Mucosa of descending colon (tissue), 3 donors: ENCODE data around the gene KSR1. TPM values are rescaled to one million over a fixed set of nuclear protein-coding genes. Genes with fewer than 3 reads are reported as not detected.

Experiments
- ATAC-seq: fragments of 200-7000 bp; cut with Tn5 transposase; one replicate; pipeline ENCODE4 v1.9.1; 2020; ENCODE audit warnings: mild to moderate bottlenecking, moderate library complexity
- DNase-seq, 3 donors: peaks; one replicate each; pipeline ENCODE4 v3.0.0-alpha.2; 2020
- H3K36me3 ChIP-seq: fragments of 200-600 bp; one replicate; pipeline ENCODE4 v1.8.0; 2021; ENCODE audit warnings: low read depth, mild to moderate bottlenecking
- H3K4me1 ChIP-seq: fragments of 200-600 bp; one replicate; pipeline ENCODE4 v1.8.0; 2021; ENCODE audit warnings: low read depth, mild to moderate bottlenecking
- H3K4me3 ChIP-seq: fragments of 200-600 bp; one replicate; pipeline ENCODE4 v1.8.0; 2021; ENCODE audit warnings: mild to moderate bottlenecking
- H3K9me3 ChIP-seq: fragments of 200-600 bp; one replicate; pipeline ENCODE4 v1.8.0; 2021; ENCODE audit warnings: mild to moderate bottlenecking
- CTCF ChIP-seq: fragments of 200-600 bp; IDR thresholded peaks from one replicate; pipeline ENCODE4 v1.8.0; 2022; ENCODE audit warnings: antibody characterized with exemption, mild to moderate bottlenecking
- intact Hi-C, 2 donors: fragments of 100-400 bp; cut with DNase I in 1 of 2; cut with micrococcal nuclease in 1 of 2; formaldehyde crosslinking; loops; one replicate each; pipeline versions ENCODE4 v1.11.0 to v1.11.1; 2022; cut with DNase I, micrococcal nuclease
- total RNA-seq, 3 donors: library from RNA; stranded (reverse); fragmentation: NEBNext Ultra II Directional in 2 of 3; extraction: Animal tissue kit (Norgen Biotek cat#: 25700) in 2 of 3; gene quantifications; one replicate each; pipeline versions ENCODE4 v1.2.1 to v1.2.4, GENCODE V29; 2021 to 2023
- donor health status: DM: no; HTN: no; CAD: no; lungs with moderate emphysema.
- donor health status: DM: no; HTN: no; CAD: no.
- donor health status: DM: no; HTN: yes; CAD: no.

The KSR1 gene
- total RNA-seq, 3 donors from 2014 or later, result 20.5 to 50.4 (median 21.3) TPM

DNA sequence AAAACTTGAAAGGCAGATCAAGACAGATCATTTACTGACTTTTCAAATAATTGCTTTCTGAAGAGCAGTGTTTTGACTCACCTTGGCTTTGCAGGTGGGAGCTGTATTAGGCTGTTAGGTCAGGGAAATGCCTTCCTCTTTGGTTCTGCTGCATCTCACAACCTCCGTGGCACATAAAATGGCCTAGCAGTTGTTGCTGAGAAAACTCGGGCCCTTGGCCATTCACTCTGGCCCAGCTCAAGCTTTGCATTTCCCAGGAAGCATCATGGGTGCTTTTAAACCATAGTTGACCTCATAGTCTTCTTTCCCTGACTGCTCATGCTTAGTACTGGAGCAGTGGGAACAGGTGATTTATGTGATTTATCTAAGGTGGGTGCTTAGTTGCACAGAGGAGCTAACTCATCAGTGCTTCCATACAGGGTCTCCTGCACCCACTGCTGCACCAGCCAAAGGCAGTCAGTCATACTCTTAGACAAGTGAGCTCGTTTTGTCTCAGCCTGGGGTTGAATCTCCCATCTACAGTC lies 83.6 kb downstream of the KSR1 start:
- TF ChIP-seq CTCF, result no peak
- no peak for DNase-seq
- Histone ChIP-seq H3K4me3 (no peak overlapping the region), H3K4me1 (peaks cover 44% of the 10 kb centered on the region), H3K36me3 (no peaks in the 10 kb centered on the region), H3K9me3 (no peaks in the 10 kb centered on the region)
- intact Hi-C loops, result no loop called here
- ATAC-seq, result no peak

DNA sequence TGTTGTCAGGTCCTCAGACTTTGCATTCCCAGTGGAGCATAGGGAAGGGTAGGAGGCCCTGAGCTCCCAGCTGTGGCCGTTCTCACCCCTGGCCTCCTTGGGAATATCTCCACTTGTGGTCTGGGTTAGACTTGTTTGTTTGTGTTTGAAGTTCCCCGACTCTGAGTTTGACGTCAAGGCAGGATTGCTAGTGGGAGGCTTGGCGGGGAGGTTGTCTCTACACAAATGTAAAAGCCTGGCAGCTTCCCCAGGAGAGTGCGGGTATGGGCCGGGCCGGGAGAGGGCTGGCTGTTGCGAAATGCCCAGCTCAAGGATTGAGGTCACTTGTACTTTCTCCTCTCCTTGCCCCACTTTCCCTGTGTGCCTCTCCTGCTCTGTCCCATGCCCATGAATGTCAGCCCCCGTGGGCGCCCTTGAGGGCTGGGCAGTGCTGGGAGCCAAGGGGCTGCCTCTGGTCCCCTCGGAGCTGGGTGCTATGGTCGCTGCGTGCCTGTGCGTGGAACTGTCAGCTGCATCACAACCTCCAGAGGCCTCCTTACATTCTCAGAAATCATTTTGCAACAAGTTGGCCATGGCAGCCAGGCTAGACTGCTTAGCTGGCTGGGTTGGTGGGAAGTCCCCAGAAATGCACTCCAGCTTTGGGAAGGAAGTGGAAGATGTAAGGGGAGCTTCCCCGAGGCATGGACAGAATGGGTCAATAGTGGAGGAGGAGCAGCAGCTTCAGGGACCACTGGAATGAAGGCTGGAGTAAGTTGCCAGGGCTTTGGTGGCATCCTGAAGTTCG lies 84.3 kb downstream of the KSR1 start:
- Histone ChIP-seq H3K4me3 (no peak overlapping the region), H3K4me1 (peaks cover 37% of the 10 kb centered on the region), H3K9me3 (no peaks in the 10 kb centered on the region), H3K36me3 (no peaks in the 10 kb centered on the region)
- intact Hi-C loops, result no loop called here
- TF ChIP-seq CTCF, result no peak
- DNase-seq (peak; percentile 67 to 83 (median 74)), ATAC-seq (peak; percentile 70)

DNA sequence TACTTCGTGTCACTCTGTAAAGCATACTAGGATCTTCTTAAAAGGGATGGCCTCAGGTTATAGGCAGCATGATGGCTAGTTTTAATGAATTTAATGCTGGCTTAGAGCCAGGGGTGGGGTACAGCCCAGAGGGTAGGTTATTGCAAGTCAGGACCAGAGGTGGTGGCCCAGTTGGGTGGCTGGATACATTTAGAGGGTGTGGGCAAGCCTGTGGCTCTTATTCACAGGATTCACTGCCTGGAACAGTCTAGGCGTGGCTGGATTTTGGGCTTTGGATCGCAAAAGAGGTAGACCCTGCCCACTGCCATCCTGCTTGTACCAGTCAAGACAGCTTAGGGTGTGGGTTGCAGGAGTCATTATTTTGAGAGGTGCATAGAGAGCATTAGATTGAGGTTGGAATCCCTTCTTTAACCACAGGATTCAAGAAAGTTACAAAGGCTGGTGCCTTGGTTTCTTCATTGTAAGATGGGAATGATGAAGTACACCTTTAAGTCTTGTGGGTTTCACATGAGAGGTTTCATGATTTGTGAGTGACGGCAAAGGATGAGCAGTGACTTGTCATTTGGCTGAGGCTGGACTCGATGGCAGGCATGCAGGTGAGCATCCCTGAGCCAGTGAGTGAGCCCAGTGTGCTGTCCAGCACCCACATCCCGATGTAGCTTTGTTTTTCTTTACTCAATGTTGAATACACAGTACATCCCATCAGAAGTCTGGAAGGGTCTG lies 85.2 kb downstream of the KSR1 start:
- Histone ChIP-seq H3K4me1 (peaks cover 29% of the 10 kb centered on the region), H3K4me3 (no peak overlapping the region), H3K9me3 (no peaks in the 10 kb centered on the region), H3K36me3 (no peaks in the 10 kb centered on the region)
- intact Hi-C loops, result no loop called here
- no peak for TF ChIP-seq CTCF
- no peak for DNase-seq
- ATAC-seq, result no peak

GRCh38 chr17:27542841-27543463 lies 86.7 kb downstream of the KSR1 start:
- TF ChIP-seq CTCF, result no peak
- ATAC-seq (peak; percentile 57), DNase-seq (peak in 1 of 3 donors; percentile 41)
- H3K4me1 ChIP-seq, result peaks cover 25% of the 10 kb centered on the region
- no peak overlapping the region for H3K4me3 ChIP-seq
- intact Hi-C loops, result no loop called here
- H3K36me3 ChIP-seq, result no peaks in the 10 kb centered on the region
- no peaks in the 10 kb centered on the region for H3K9me3 ChIP-seq

DNA sequence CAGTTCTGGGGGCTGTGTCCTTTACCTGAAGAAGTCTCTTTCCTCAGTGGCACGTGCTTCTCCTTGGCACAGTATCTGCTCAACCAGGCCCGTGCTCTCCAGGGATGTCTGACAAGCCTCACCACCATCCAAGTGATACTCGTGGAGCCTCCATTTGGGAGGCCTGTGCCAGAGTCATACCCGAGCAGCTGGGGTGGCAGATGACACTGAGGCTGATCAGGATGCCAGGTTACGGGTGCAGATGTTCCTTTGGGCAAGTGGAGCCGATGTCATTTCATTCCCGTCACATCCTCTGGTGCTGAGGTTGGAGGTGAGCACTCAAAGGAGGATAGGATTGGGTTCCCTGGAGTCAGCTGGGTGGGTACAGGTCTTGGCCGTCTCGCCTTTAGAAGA lies 87.2 kb downstream of the KSR1 start:
- no peaks in the 10 kb centered on the region for H3K9me3 ChIP-seq
- H3K4me1 ChIP-seq, result peaks cover 25% of the 10 kb centered on the region
- no peaks in the 10 kb centered on the region for H3K36me3 ChIP-seq
- TF ChIP-seq CTCF, result no peak
- ATAC-seq (no peak), DNase-seq (no peak)
- H3K4me3 ChIP-seq, result no peak overlapping the region
- intact Hi-C loops, result no loop called here
